Measurements from ENCODE around the gene STEAP1B. TPM values are rescaled to one million over a fixed set of nuclear protein-coding genes. Genes with fewer than 3 reads are reported as not detected.

STEAP1B gene
- total RNA-seq, 2 experiments from 2014 or later: 0.17 to 0.19 TPM

- H3K36me3 Mint-ChIP-seq (ENCODE audit: low read depth): no peaks in the 10 kb centered on the region
- H3K27me3 Mint-ChIP-seq: peaks cover 9% of the 10 kb centered on the region
- no peaks in the 10 kb centered on the region for H3K4me1 Mint-ChIP-seq
- ChIA-PET CTCF (no interaction called here), POLR2A (no interaction called here)
- DNase-seq: no peak
- no peak overlapping the region for H3K4me3 Mint-ChIP-seq
- no peak overlapping the region for H3K27ac Mint-ChIP-seq
- H3K9me3 Mint-ChIP-seq: no peaks in the 10 kb centered on the region
Measured at GRCh38 chr7:22372863-22373262, 127.1 kb downstream of the STEAP1B start.

DNA sequence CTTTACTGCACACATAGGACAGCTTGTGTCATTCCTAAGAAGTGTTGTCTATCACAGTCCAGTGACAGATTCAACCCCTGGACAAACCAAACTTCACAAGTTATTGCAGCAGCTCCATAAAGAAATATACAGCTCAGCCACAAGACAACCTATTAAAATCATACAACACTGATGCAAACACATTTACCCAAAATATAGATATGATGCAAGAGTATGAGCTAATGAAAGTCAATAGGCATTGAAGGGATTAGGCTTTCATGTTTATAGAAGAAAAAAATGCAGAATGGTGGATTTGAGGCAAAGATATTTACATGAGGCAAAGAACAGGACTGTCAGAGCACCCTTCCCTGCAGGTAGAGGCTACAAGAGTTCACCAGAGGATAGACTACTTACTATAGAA is 128.1 kb downstream of the STEAP1B start:
- Mint-ChIP-seq H3K9me3 (no peaks in the 10 kb centered on the region), H3K27me3 (peaks cover 9% of the 10 kb centered on the region), H3K36me3 (ENCODE audit: low read depth) (no peaks in the 10 kb centered on the region), H3K4me3 (no peak overlapping the region), H3K4me1 (no peaks in the 10 kb centered on the region), H3K27ac (no peak overlapping the region)
- ChIA-PET POLR2A (no interaction called here), CTCF (no interaction called here)
- no peak for DNase-seq

Other genes with a start within 250 kb of the STEAP1B start
- under 1 TPM; 0.60 to 0.69 TPM for gene RAPGEF5, start 143.0 kb downstream of the STEAP1B start, total RNA-seq
- under 1 TPM; 0.67 to 0.92 TPM for gene IL6, start 227.0 kb upstream of the STEAP1B start, total RNA-seq

Measured in activated CD4-positive, alpha-beta T cell treated with anti-CD3 and anti-CD28 coated beads, Interleukin-2, amount 10 ng/mL, durations not matched to agents 7 days and 5 days (primary cell).